Activated CD4-positive, alpha-beta T cell treated with anti-CD3 and anti-CD28 coated beads, Interleukin-2, amount 50 U/mL, for 24 hours (primary cell): Measurements from ENCODE around the gene CYP4A11.
"Not testable (repeated sequence)": the region's sequence is repeated elsewhere in the genome, so short reads cannot be mapped to it uniquely, and the experiment has no call there.

Source experiments
- DNase-seq, 2 donors: peaks; one replicate each; pipeline ENCODE4 v3.0.0-alpha.2; 2020; ENCODE audit warnings: low read depth in 1 of 2, low spot score in 1 of 2

Gene CYP4A11

DNA sequence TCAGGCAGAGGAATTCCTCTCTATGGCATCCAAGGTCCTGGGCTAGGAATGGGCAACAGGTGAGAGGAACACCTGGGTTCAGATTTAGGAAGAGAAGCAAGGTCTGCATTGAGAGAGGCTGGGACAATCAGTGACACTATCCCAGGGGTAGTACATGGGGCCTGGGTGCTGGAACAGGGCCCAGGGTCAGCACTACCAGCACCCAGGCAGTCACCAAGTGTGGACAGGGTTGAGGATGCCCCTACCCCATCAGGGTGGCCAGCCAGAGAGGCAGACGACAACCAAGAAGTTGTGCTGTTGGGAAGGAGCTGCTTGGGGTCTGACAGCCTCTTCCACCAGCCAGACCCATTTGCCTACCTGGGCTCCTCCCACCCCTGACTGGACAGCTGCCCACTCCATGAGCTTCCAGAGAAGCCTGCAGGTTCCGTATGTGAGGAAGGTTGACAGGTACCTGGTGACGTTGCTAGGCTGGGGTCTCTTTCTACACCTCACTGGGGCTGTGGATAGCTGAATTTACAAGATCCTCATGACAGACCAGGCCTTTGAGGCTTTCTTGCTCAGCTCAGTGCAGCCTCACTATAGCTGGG, 13.9 kb downstream of the CYP4A11 start:
- no peak for DNase-seq

GRCh38 chr1:46910790-46911189, 30.5 kb downstream of the CYP4A11 start:
- DNase-seq = no peak

DNA sequence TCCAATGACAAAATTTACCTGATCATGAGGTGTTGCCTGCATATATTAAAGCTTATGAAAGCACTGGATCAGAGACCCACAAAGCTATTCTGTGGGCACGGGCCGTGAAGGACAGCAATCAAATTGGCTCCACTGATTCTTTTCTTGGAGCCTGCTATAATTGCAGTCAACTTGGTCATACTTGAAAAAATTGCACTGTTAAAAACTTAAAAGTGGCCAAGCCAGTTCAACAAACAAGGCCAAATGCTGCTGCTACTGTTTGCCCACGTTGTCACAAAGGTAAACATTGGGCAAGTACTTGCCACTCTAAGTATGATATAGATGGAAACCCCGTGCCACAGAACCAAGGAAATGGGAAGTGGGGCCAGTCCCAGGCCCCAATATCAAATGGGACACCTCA, 37.8 kb downstream of the CYP4A11 start:
- DNase-seq = no peak

GRCh38 chr1:46900401-46900800, 40.9 kb downstream of the CYP4A11 start:
- no peak for DNase-seq

DNA sequence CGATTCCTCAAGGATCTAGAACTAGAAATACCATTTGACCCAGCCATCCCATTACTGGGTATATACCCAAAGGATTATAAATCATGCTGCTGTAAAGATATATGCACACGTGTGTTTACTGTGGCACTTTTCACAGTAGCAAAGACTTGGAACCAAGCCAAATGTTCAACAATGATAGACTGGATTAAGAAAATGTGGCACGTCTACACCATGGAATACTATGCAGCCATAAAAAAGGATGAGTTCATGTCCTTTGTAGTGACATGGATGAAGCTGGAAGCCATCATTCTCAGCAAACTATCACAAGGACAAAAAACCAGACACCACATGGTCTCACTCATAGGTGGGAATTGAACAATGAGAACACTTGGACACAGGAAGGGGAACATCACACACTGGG, 59.6 kb downstream of the CYP4A11 start:
- not testable (repeated sequence) for DNase-seq
